ENCODE data around the gene ST6GALNAC5.
"Not testable (repeated sequence)": the region's sequence is repeated elsewhere in the genome, so short reads cannot be mapped to it uniquely, and the experiment has no call there.

The ST6GALNAC5 gene

DNA sequence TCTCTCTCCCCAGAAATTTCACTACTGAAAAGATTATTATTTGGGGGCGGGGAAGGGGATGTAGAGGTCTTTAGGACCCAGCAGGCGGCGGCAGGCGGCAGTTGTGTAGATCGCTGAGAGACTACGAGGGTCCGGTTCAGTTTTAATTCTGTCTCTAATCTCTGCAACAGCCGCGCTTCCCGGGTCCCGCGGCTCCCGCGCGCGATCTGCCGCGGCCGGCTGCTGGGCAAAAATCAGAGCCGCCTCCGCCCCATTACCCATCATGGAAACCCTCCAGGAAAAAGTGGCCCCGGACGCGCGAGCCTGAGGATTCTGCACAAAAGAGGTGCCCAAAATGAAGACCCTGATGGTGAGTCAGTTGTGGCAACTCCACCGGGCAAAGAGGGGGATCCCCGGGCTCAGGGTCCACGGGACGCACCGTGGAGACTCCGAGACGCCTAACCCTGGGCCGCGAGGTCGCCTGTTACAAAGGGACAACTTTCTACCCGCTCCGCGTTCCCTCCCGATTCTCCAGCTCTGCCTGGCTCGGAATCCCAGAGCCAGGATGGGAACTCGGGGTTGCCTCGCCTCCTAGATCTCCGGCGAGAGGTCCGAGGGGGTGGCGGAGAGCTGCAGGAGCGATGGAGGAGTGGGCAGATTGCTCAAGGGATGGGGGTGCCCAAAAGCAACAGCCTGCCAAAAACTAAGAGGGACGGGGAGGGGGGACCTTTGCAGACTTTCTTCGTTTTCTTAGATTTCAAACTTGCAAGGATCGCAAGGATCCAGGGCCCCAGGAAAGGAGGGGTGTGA lies at the start of gene ST6GALNAC5:
Gene ST6GALNAC5 (plus strand): TSS at position 139 of the 789 bp plus-strand sequence.
- FAIRE-seq, result no peak

DNA sequence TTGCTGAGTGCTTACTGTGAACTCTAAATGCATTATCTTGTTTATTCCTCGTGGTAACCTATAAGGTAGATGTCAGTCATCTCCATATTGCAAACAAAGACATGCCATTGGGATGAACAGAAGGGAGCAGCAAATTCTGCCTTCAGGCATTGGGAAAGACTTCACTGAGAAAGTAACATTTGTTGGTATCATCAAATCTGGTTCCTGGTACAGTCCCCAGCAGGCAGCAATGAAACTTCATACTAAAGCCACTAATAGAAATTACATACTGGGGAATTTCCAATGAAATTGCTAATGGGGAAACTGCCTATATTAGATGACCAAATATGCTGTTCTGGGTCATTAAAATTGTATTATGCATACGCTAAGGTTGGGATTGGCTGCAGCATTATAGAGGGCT lies 47.3 kb upstream of the ST6GALNAC5 start:
- FAIRE-seq, result no peak

DNA sequence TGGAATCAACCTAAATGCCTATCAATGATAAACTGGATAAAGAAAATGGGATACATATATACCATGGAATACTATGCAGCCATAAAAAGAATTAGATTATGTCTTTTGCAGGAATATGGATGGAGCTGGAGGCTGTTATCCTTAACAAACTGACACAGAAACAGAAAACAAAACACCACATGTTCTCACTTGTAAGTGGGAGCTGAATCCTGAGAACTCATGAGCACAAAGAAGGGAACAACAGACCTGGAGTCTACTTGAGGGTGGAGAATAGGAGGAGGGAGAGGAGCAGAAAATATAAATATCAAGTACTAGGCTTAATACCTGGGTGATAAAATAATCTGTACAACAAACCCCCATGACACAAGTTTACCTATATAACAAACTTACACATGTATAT lies 44.3 kb upstream of the ST6GALNAC5 start:
- not testable (repeated sequence) for FAIRE-seq

DNA sequence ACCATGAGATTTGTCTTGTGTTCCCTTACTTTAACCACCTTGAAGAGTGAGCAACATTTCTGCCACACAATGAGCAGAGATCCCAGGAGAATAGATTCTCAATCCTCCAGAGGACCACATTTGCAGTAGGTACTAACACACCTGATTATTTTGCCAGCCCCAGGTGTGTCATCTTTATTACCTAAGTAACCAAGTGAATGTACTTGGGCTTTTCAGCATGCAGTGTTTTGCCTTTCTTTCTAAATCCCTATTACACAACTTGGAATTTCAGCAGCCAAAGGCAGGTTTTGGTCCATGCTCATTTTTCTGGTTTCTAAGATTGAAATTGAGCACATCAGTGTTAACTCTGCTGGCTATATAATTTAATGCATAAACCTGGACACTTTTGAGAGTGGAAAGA lies 43.2 kb upstream of the ST6GALNAC5 start:
- FAIRE-seq, result no peak

DNA sequence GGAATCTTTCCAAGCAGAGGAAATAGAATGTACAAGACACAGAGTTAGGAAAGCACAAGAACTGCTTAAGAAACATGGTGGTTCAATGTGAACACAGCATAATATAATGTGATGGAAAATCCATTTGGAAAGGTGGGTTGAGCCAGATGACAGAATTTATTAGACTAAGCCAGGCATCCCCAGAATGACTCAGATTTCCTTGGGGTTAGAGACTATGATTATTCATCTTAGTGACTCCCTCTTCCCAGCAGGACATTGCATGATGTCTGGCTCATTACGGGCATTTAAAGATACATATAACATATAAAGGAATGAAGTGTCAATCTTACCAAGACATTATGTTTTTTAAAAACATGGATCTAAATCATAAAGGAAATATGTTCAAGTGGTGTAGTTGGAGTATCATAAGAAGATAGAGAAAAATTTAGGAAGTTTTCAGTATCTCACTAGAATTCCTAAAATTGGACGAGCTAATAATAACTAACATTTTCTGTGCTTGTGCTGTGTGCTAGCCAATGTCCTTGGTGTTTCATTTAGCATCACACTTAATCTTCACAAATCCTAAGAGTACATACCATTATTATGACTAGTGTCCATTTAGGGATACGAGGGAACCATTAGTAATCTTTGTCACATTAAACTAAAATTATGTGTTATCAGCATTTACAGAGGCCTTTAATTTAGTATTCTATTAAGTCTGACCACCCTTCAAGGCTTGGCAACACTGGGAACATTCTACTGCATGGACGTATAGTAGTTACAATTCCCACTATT lies 41.0 kb upstream of the ST6GALNAC5 start:
- FAIRE-seq, result no peak

DNA sequence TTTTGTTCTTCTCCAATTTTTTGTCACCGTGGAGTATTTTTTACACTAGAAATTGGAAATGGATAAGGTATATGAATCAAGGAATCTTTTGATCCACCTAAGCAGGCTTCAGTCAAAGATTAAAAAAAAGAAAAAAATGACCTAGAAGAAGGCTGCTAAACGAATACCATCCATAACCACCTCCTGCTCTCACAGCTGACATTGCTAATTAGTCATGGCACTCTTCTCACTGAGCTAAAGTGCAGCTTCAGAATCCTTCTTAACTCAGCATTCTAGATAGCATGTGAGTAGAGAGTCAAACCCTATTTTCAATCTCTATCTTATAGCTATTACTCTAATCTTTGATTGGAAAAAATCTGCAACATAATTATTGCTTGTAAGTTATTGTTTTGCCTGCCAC lies 40.2 kb upstream of the ST6GALNAC5 start:
- FAIRE-seq, result no peak

DNA sequence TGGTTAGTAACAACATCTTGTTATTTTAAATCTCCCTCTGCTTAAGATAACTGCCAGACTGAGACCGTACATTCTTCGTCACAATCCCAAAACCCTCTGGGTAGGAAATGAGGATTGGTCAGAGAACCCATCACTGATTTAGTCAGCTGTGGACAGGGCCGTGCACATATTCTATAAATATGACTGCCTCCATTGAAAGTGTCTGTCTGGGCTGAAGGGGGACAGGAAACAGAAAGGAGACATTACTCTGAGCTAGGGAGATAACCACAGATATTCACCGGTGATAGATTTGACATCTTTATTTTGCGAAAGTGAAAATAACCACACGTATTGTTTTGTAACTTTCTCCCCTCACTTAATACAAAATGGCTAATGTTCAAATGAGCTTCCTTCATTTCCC lies 36.9 kb upstream of the ST6GALNAC5 start:
- no peak for FAIRE-seq

DNA sequence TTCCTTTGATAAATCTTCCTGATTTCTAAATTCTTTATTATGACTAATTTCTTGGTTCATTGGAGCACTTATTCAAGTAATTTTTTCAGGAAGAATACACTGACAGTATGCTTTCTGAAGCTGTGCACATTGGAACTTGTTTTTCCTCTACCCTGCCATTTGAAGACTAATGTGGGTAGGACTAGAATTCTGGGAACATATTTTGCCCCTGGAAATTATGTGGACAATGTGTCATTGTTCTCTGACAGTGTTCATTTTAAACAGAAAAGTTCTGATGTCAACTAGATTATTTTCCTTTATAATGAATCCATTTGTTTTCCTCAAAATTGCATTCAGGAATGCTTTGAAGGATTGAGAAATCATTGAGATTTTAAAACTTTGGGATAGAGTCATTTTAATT lies 34.8 kb upstream of the ST6GALNAC5 start:
- FAIRE-seq, result no peak

DNA sequence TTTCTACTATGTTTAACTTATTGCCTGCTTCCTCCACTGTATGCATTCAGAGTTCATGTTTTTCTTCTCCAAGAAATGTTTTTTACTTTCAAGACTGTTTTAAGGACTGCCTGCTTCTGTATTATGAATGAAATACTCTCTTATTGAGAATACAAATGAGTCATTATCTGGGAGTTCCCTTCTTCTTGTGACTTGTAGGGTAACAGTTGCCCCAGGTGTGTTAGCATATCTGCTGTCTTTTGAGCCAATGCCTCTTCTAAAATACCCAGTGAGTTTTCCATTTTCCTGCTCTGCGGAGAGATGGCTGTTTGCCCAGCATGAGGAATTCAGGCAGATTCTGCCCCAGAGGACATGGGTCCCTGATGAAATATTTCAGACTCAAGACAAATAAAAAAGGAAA lies 34.1 kb upstream of the ST6GALNAC5 start:
- no peak for FAIRE-seq

DNA sequence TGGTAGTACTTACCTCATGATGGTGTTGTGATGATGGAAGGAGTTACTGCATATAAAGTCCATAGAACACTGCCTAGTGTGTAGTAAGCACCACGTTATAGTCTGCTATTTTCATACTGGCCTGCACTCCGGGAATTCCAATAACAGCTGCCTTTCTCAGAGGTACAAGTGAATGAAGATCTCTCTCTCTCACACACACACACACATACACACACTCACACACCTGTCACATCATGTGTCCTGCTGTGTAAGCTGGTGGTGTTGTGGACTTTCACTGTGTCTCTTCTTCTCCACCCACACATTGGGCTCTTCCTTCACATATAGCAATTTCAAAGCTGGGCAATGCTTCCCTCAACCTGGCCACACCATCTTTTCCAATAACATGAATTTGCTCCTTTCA lies 33.4 kb upstream of the ST6GALNAC5 start:
- FAIRE-seq, result no peak

DNA sequence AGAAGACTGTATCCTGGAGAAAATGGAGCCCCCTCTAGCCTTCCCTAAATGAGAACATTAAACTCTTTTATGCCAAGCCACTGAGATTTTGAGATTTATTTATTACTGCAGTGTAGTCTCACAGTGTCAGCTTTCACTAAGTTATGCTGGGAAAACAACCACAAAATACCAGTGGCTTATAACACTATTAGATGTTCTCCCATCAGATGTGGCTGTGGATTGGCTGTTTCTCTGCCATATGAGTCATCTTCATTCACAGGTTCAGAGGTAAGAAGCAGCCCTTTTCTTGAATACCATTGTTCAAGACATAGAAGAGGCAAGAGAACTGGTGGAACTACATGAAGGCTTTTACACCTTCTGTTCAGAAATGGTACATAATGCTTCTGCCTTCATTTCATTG lies 32.1 kb upstream of the ST6GALNAC5 start:
- FAIRE-seq, result no peak

DNA sequence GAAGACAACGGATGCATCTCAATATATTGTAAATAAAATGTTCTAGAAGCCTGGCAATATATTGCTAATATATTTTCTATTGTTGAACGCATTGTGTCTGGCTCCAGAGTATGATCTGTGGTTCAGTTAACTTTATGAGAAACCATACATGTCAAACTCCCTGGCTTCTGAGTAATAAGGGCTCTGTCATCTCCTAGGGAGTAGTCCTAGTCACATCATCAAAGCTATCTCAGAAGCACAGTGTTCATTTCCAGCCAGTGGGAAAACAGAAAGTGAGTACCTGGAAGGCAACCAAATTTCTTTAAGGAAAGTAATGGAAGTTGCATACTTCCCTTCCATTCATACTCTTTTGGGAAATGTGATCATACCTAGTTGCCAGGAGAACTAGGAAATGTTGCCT lies 27.0 kb upstream of the ST6GALNAC5 start:
- no peak for FAIRE-seq

DNA sequence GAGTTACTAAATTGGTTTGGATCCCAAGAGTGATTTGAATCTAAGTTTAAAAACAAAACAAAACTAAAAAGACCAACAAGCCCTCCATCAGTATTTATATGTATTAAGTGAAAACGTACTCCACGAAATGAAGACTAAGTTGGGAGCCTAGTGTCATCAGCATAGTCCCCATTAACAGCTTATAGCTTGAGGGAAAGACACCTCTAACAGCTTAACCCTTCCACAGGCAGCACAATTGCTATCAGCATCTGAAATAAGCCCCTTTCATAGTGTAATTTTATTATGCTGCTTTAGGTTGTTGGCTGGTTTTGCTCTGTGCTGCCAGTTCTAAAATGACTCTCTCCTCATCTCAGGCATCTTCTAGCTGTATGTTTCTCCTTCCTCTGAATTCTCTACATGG lies 25.8 kb upstream of the ST6GALNAC5 start:
- no peak for FAIRE-seq

DNA sequence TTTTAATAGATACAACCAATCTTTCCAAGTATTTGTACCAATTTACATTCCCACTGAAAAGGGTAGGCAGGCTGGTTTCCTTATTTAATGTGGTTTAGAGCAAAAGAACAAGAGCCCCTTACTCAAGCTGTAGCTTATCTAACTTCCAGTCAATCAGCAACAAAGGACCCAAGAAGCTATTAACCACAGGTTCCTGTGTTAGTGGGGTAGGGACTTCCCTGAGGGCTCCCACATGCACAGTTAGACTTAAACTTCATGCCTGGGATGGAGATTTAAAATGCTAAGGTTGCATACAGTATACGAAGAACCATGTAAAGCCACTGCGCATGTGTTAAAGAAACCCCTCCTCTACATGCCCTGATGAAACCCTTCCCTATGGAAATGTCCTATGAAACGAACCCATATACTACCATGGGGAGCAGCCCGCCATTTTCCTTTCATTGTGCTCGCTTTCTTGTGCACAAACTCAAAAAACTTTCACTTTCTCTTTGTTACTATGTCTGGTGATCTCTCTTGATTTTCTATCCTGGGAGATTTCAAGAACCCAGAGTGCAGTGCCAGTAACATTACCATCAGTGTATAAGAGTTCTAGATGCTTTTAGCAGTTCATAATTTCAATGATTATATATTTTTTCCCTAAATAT lies 23.3 kb upstream of the ST6GALNAC5 start:
- FAIRE-seq, result no peak

DNA sequence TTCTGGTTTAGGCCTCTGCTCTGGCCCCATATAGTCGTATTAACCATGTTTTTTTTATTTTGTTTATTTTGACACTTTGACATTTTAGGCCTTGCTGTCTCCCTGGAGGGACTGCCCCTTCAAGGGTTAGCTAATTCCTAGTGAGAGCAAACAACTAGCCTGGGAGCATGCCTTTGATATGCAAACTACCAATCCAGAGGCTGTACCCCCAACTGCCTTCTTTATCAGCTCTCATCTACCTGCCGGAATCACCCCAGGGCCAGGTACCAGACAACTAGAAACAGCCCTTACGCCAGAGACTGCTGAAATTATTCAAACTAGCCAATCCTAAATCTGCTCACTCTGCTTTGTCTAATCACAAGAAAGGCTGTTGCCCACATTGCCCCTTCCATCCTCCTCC lies 13.0 kb upstream of the ST6GALNAC5 start:
- no peak for FAIRE-seq

DNA sequence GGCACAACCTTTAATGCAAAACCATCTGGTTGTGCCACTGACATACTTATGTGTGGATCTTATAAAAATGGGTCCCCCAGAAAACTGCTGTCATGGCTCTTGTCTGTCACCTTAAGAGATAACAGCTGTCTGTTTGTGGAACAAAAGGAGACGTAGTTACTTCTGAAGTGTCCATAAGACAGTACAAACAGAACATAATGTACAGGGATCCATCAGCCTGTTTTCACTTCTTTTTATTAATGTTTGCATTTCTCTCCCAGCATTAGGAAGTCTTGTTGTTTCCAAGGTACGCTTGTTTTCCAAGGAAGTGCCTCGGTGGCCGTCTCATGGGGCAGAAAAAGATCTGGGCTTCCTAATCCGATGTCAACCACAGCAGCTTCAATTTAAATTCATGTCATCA lies 11.2 kb upstream of the ST6GALNAC5 start:
- FAIRE-seq, result no peak

DNA sequence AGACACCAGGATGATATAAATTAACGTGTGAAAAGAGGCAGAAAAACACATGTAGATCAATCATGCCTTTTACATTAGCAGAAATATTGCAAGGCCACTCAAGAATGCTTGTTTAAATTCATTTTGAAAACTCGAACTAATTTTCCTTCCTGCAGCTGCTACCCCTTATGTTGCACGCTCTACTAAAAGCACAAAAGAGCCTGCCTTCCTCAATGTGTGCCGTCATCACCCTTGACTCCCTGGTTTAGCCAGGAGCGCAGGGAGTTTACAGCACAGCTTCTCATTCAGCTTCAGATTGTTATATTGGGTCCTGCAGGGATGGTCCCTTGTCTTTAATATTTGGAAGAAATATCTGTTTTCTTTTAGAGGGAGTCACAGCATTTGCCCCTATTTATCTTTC lies 10.1 kb upstream of the ST6GALNAC5 start:
- no peak for FAIRE-seq

DNA sequence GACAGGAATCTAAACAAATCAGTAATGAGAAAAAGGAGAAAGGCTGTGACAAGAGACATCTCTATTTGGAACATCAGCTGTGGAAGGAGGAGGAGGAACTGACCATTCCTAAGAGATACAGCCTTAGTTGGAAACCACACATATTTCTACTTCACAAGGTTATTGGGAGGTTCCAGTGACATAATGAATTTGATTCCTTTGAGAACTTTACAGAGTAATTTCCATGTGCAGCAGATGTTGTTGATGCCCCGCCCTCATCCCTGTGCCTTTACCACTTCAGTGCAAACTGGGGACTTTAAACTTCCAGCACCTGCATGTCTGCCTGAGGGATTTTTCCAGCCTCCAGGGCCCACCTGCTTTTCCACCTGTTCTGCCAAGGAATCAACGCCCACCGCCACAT lies 9.3 kb upstream of the ST6GALNAC5 start:
- FAIRE-seq, result no peak

DNA sequence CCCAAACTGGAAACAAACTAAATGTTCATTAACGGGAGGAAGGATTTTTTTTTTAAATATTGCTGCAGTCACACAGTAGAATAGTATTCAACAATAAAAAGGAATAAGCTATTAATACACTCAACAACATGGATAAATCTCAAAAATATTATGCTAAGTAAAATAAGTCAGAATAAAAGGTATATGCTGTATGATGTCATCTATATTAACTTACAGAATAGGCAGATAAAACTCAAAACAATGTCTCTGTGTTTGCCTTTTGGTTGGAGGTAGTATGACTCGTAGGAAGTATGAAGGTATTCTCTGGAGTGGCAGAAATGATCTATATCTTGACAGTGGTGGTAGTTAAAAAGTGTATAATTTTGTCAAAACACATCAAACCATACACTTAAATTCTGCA lies 6.1 kb upstream of the ST6GALNAC5 start:
- no peak for FAIRE-seq

DNA sequence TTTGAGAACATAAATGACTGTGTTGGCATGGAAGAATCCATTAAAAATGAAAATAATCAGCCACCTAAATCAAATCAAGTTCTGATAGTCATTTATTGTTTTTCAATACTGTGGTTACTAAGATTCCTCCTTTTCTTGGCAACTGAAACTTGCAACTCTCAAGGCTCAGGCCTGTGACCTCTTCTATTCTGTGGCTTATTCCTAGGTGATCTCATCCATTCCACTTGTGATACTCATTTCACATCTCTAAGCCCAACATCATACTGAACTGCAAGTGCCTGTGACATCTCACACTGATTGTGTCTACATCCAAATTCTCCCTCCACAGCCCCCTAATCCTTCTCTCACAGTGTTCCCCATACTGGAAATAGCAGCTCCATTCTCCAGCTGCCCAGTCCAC lies 4.8 kb upstream of the ST6GALNAC5 start:
- FAIRE-seq, result no peak

DNA sequence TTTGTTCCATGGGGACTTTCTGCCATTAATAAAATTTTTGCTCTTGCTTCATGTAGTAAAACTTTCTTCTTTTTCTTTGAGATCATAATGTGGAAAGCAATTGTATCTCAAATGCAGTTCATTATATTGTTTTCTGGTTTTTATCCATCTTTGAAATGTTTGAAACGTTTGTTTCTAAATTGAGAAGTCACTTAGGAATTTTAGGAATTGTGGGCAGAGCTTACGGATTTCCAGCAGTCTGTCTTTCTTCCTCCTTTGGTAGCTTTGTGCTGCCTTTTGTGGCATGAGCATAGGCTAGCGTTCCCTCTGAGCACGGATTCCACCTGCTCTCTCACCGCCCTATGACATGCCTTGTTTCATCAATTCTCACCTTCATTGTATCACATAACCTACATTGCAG lies 2.9 kb upstream of the ST6GALNAC5 start:
- FAIRE-seq, result no peak

DNA sequence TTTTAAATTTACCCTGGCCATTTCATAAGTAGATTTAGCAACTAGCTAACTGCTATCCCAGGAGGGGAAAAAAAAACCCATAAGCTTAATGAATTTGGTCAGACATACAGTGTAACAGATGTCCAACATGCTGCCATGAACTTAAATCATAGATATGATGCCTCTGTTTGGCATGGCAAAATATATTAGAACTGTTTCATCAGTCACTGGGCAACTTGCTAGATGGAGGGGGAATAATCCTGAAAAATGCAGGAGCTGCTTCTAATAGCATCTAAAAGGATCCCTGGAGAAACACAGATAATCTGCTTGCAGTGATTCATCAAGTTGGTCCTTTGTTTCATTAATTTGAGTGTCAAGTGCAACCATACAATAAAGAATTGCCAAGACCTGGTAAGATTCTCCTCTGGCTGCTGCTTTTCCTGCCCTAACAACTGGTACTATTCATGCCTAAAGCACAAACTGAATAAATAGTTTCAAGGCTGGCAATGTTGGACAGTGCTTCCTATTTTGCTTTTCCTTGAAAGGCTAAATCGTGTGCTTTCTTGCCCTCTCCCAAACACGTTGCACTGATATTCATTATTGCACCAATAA lies 1.5 kb upstream of the ST6GALNAC5 start:
- FAIRE-seq, result peak; percentile 9

DNA sequence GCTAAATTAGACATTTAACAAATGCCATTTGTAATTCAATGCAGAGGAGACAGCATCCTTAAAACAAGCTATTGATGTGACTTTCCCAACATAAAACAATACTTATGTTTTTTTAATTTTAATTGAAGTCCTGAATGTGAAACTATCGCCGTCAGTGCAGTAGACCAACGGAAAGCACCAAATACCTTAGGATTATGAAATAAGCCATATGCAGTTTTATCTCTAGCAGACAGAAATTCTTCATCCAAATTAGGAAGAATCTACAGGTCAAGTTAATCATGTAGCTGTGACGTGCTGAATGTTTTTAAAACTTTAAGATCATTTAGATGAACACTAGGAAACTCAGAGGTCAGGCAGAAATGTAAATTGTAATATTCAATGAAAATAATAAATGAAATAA lies 714 bp upstream of the ST6GALNAC5 start:
- no peak for FAIRE-seq

Data from islet of Langerhans (tissue), 1 donor.